ENCODE measurements around the gene ETHE1. TPM values are rescaled to one million over a fixed set of nuclear protein-coding genes. Genes with fewer than 3 reads are reported as not detected.

The ETHE1 gene
- polyA plus RNA-seq, 2 of the 4 experiments (the other 2 are of a cell fraction), result 37.3 to 58.9 TPM

DNA sequence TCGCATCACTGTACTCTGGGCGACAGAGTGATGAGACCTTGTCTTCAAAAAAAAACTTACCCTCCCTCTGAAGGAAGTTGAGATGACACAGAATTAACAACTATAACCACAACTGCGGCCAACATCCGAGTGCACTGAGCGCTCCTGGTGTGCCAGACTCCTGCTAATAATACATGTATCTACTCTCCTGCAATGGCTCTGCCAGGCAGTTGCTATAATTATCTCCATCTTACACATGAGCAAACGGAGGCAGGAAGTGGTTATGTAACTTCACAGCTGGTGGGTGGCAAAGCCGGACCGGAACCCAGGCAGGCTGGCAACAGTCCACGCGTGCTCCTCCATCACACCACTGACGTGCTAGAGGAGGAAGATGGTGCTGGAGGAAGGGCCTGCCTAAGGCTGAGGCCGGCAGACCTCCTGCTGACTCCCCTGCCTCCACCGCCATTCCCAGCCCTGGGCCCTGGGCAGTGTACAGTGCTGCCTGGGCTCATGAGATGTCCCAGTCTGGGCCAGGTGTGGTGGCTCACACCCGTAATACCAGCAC, 35.8 kb upstream of the ETHE1 start:
- DNase-seq (ENCODE audit: low read depth in 1 of 2, low spot score in 1 of 2) (no peak), FAIRE-seq (no peak), ATAC-seq (no peak)
- TF ChIP-seq GATA3 (IDR thresholded peaks at IDR 0.05; ENCODE audit: borderline replicate concordance) (no peak), KDM5A (IDR thresholded peaks at IDR 0.05) (no peak), PHF8 (IDR thresholded peaks at IDR 0.05; ENCODE audit: borderline replicate concordance, low read depth) (no peak)
- WGBS (ENCODE audit: missing lambda C conversion rate), result 76% methylated on average over 14 of the region's 14 CpGs
- CTCF ChIA-PET, result interaction anchor here (2.2 to 2.9 kb wide), 3 partner anchors 9 to 28 kb away, joined by 6 to 8 read pairs (median 7); no protein-coding TSS in a partner anchor
- no peak overlapping the region for H3K4me2 ChIP-seq
- H3K27ac ChIP-seq, result no peak overlapping the region
- H3K4me1 ChIP-seq, result peaks cover 9% of the 10 kb centered on the region; the same call in 1 of the 3 replicates
- POLR2A ChIA-PET, result no interaction called here
- no peaks in the 10 kb centered on the region for H3K9me3 ChIP-seq
- no peak overlapping the region for H3K4me3 ChIP-seq

- WGBS (ENCODE audit: missing lambda C conversion rate), result 89% methylated on average over 6 of the region's 6 CpGs
- Histone ChIP-seq H3K4me3 (no peak overlapping the region), H3K4me1 (peaks cover 9% of the 10 kb centered on the region; the same call in 1 of the 3 replicates), H3K27ac (no peak overlapping the region), H3K9me3 (no peaks in the 10 kb centered on the region), H3K4me2 (no peak overlapping the region)
- ATAC-seq (peak in 1 of 2 experiments; percentile 26; a peak in 1 of 6 replicates), DNase-seq (ENCODE audit: low read depth in 1 of 2, low spot score in 1 of 2) (no peak), FAIRE-seq (no peak)
- ChIA-PET POLR2A (no interaction called here), CTCF (interaction anchor here (2.2 to 2.9 kb wide), 3 partner anchors 9 to 27 kb away, joined by 6 to 8 read pairs (median 7); no protein-coding TSS in a partner anchor)
- TF ChIP-seq HMGXB4 (CRISPR knock-in tag; IDR thresholded peaks at IDR 0.05; ENCODE audit: borderline replicate concordance), result no peak
- no peak for TF ChIP-seq CBX2 (IDR thresholded peaks at IDR 0.05; ENCODE audit: borderline replicate concordance, low read depth)
These were observed 35.3 kb upstream of the ETHE1 start for GRCh38 chr19:43562226-43562697.

- H3K4me2 ChIP-seq, result no peak overlapping the region
- ATAC-seq, result peak in 1 of 2 experiments; percentile 41; a peak in 2 of 6 replicates
- FAIRE-seq, result no peak
- H3K4me3 ChIP-seq, result no peak overlapping the region
- TF ChIP-seq KDM1A (IDR thresholded peaks at IDR 0.05; ENCODE audit: low read depth) (0 out of 2 replicates have a peak, but pooled peaks have one; percentile 52), HOXA7 (CRISPR knock-in tag; IDR thresholded peaks at IDR 0.05) (no peak)
- no peak overlapping the region for H3K27ac ChIP-seq
- 95% methylated on average over 12 of the region's 12 CpGs for WGBS (ENCODE audit: missing lambda C conversion rate)
- no peaks in the 10 kb centered on the region for H3K9me3 ChIP-seq
- CTCF ChIA-PET, result interaction anchor here (0.9 to 2.9 kb wide), 7 partner anchors 9 to 101 kb away, joined by 3 to 8 read pairs (median 5); no protein-coding TSS in a partner anchor
- H3K4me1 ChIP-seq, result peaks cover 9% of the 10 kb centered on the region; the same call in 1 of the 3 replicates
- DNase-seq (ENCODE audit: low read depth in 1 of 2, low spot score in 1 of 2), result no peak
- POLR2A ChIA-PET, result interaction anchor here (1.3 kb wide), 1 partner anchor 28 kb away, joined by 5 read pairs; the partner anchor contains the start of gene ZNF575
These were observed 34.4 kb upstream of the ETHE1 start for GRCh38 chr19:43561139-43561970.

- Histone ChIP-seq H3K4me3 (no peak overlapping the region), H3K9me3 (no peaks in the 10 kb centered on the region), H3K4me1 (peaks cover 9% of the 10 kb centered on the region; the same call in 1 of the 3 replicates), H3K4me2 (no peak overlapping the region), H3K27ac (peak overlapping the region in 1 of 2 experiments; percentile 4; a peak in 1 of 6 replicates)
- WGBS (ENCODE audit: missing lambda C conversion rate), result 74% methylated on average over 6 of the region's 6 CpGs
- POLR2A ChIA-PET, result interaction anchor here (1.3 kb wide), 1 partner anchor 28 kb away, joined by 5 read pairs; the partner anchor contains the start of gene ZNF575
- CTCF ChIA-PET, result interaction anchor here (0.6 to 2.9 kb wide), 7 partner anchors 9 to 102 kb away, joined by 3 to 8 read pairs (median 5); no protein-coding TSS in a partner anchor
- TF ChIP-seq ZSCAN20 (CRISPR knock-in tag; IDR thresholded peaks at IDR 0.05) (no peak), SMC3 (IDR thresholded peaks at IDR 0.05) (0 out of 3 replicates have a peak, but pooled peaks have one; percentile 18), FOSL2 (IDR thresholded peaks at IDR 0.05) (no peak), FOSL2 (CRISPR knock-in tag; IDR thresholded peaks at IDR 0.05) (peak; percentile 48; the same call in 1 of the 2 replicates), RAD21 (conservative IDR thresholded peaks at IDR 0.05 in 1 of 2, IDR thresholded peaks at IDR 0.05 in 1 of 2) (0 out of 5 replicates have a peak, but pooled peaks of 1 of the 2 experiments have one; percentile 5)
- TF ChIP-seq, protein P1, sequence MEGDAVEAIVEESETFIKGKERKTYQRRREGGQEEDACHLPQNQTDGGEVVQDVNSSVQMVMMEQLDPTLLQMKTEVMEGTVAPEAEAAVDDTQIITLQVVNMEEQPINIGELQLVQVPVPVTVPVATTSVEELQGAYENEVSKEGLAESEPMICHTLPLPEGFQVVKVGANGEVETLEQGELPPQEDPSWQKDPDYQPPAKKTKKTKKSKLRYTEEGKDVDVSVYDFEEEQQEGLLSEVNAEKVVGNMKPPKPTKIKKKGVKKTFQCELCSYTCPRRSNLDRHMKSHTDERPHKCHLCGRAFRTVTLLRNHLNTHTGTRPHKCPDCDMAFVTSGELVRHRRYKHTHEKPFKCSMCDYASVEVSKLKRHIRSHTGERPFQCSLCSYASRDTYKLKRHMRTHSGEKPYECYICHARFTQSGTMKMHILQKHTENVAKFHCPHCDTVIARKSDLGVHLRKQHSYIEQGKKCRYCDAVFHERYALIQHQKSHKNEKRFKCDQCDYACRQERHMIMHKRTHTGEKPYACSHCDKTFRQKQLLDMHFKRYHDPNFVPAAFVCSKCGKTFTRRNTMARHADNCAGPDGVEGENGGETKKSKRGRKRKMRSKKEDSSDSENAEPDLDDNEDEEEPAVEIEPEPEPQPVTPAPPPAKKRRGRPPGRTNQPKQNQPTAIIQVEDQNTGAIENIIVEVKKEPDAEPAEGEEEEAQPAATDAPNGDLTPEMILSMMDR (IDR thresholded peaks at IDR 0.05), result peak; percentile 17; the same call in 1 of the 3 replicates
- peak; percentile 57 to 62 for DNase-seq (ENCODE audit: low read depth in 1 of 2, low spot score in 1 of 2)
- no peak for FAIRE-seq
- peak; percentile 91 to 92 for ATAC-seq
These were observed 33.7 kb upstream of the ETHE1 start for GRCh38 chr19:43560687-43561086.
